HEK293 (cell line): ENCODE data around the gene EHD2.

ENCODE experiments used
- TRIM28 ChIP-seq: IDR thresholded peaks from 2 replicates; pipeline ENCODE4 v1.6.1; 2011; ENCODE audit warnings: low read length, control low read depth, borderline replicate concordance
- ZBTB21 ChIP-seq: fragments of 450-650 bp; formaldehyde crosslinking; IDR thresholded peaks from 2 replicates; pipeline ENCODE4 v1.5.1; 2017; ENCODE audit warnings: missing biosample characterization, missing genetic modification characterization
- ZNF341 ChIP-seq: fragments of 450-650 bp; formaldehyde crosslinking; IDR thresholded peaks from 2 replicates; pipeline ENCODE4; 2016; ENCODE audit warnings: low read depth, missing biosample characterization, missing genetic modification characterization
- ZNF623 ChIP-seq: fragments of 450-650 bp; formaldehyde crosslinking; IDR thresholded peaks from 2 replicates; pipeline ENCODE4 v1.5.1; 2016; ENCODE audit warnings: missing biosample characterization, missing genetic modification characterization
- ZNF660 ChIP-seq: fragments of 450-650 bp; IDR thresholded peaks from 2 replicates; pipeline ENCODE4 v1.5.1; 2018; ENCODE audit warnings: missing biosample characterization, mild to moderate bottlenecking, missing genetic modification characterization
- ZNF701 ChIP-seq: fragments of 450-650 bp; formaldehyde crosslinking; IDR thresholded peaks from 2 replicates; pipeline ENCODE4 v1.5.1; 2016; ENCODE audit warnings: missing biosample characterization, missing genetic modification characterization
- TF ChIP-seq, protein P1 (sequence below): fragments of 450-650 bp; formaldehyde crosslinking; IDR thresholded peaks from 2 replicates; pipeline ENCODE4 v1.5.1; 2016; ENCODE audit warnings: missing biosample characterization, missing genetic modification characterization
- TF ChIP-seq, protein P2 (sequence below): fragments of 450-650 bp; formaldehyde crosslinking; IDR thresholded peaks from 2 replicates; pipeline ENCODE4 v1.5.1; 2016; ENCODE audit warnings: missing biosample characterization, missing genetic modification characterization
- TF ChIP-seq, protein P3 (sequence below): fragments of 450-650 bp; formaldehyde crosslinking; IDR thresholded peaks from 2 replicates; pipeline ENCODE4 v1.5.1; 2016; ENCODE audit warnings: missing biosample characterization, missing genetic modification characterization

DNA sequence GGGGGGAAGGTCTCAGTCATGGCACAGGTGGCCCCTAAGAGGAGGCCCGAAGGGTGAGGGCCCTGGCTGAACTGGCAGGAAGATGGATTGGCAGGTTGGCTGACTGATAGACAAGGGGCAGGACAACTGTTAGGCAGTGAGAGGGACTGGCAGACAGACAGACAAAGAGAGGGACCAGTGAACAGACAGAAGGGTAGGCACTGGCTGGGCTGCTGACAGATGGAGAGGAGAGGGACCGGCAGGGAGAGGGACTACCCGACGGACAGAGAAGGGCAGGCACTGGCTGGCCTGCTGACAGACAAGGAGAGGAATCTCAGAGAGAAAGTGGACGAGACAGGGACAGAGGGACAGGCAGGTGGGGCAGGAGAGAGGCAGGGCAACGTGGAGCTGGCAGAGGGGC, 31.8 kb upstream of the EHD2 start:
- TF ChIP-seq, protein P1, sequence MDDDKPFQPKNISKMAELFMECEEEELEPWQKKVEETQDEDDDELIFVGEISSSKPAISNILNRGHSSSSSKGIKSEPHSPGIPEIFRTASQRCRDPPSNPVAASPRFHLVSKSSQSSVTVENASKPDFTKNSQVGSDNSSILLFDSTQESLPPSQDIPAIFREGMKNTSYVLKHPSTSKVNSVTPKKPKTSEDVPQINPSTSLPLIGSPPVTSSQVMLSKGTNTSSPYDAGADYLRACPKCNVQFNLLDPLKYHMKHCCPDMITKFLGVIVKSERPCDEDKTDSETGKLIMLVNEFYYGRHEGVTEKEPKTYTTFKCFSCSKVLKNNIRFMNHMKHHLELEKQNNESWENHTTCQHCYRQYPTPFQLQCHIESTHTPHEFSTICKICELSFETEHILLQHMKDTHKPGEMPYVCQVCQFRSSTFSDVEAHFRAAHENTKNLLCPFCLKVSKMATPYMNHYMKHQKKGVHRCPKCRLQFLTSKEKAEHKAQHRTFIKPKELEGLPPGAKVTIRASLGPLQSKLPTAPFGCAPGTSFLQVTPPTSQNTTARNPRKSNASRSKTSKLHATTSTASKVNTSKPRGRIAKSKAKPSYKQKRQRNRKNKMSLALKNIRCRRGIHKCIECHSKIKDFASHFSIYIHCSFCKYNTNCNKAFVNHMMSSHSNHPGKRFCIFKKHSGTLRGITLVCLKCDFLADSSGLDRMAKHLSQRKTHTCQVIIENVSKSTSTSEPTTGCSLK (tag by site-specific recombination), result no peak
- no peak for TF ChIP-seq ZNF701 (tag by site-specific recombination)
- TF ChIP-seq, protein P2, sequence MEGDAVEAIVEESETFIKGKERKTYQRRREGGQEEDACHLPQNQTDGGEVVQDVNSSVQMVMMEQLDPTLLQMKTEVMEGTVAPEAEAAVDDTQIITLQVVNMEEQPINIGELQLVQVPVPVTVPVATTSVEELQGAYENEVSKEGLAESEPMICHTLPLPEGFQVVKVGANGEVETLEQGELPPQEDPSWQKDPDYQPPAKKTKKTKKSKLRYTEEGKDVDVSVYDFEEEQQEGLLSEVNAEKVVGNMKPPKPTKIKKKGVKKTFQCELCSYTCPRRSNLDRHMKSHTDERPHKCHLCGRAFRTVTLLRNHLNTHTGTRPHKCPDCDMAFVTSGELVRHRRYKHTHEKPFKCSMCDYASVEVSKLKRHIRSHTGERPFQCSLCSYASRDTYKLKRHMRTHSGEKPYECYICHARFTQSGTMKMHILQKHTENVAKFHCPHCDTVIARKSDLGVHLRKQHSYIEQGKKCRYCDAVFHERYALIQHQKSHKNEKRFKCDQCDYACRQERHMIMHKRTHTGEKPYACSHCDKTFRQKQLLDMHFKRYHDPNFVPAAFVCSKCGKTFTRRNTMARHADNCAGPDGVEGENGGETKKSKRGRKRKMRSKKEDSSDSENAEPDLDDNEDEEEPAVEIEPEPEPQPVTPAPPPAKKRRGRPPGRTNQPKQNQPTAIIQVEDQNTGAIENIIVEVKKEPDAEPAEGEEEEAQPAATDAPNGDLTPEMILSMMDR (tag by site-specific recombination), result no peak
- no peak for TF ChIP-seq ZBTB21 (tag by site-specific recombination)
- TF ChIP-seq, protein P3, sequence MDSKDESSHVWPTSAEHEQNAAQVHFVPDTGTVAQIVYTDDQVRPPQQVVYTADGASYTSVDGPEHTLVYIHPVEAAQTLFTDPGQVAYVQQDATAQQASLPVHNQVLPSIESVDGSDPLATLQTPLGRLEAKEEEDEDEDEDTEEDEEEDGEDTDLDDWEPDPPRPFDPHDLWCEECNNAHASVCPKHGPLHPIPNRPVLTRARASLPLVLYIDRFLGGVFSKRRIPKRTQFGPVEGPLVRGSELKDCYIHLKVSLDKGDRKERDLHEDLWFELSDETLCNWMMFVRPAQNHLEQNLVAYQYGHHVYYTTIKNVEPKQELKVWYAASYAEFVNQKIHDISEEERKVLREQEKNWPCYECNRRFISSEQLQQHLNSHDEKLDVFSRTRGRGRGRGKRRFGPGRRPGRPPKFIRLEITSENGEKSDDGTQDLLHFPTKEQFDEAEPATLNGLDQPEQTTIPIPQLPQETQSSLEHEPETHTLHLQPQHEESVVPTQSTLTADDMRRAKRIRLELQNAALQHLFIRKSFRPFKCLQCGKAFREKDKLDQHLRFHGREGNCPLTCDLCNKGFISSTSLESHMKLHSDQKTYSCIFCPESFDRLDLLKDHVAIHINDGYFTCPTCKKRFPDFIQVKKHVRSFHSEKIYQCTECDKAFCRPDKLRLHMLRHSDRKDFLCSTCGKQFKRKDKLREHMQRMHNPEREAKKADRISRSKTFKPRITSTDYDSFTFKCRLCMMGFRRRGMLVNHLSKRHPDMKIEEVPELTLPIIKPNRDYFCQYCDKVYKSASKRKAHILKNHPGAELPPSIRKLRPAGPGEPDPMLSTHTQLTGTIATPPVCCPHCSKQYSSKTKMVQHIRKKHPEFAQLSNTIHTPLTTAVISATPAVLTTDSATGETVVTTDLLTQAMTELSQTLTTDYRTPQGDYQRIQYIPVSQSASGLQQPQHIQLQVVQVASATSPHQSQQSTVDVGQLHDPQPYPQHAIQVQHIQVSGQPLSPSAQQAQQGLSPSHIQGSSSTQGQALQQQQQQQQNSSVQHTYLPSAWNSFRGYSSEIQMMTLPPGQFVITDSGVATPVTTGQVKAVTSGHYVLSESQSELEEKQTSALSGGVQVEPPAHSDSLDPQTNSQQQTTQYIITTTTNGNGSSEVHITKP, result no peak
- TF ChIP-seq ZNF660 (tag by site-specific recombination), result no peak
- TF ChIP-seq TRIM28, result no peak
- no peak for TF ChIP-seq ZNF341 (tag by site-specific recombination)
- no peak for TF ChIP-seq ZNF623 (tag by site-specific recombination)
